ENCODE results near the gene ADISSP. TPM values are rescaled to one million over a fixed set of nuclear protein-coding genes. Genes with fewer than 3 reads are reported as not detected.

The ADISSP gene
- total RNA-seq, 4 donors from 2014 or later: 3.0 to 19.9 (median 16.3) TPM

- no peak overlapping the region for H3K4me3 ChIP-seq
- H3K27ac ChIP-seq: no peak overlapping the region
- peaks cover 4% of the 10 kb centered on the region for H3K27me3 ChIP-seq
- DNase-seq: no peak
- no peaks in the 10 kb centered on the region for H3K9me3 ChIP-seq
- intact Hi-C loops (cut with DNase I; ENCODE audit: low total_unique reads): no loop called here
- H3K36me3 ChIP-seq: no peaks in the 10 kb centered on the region
- 94% methylated on average over 5 of the region's 7 CpGs; no CpG with 5 or more reads in 1 of the 2 donors for WGBS, 2 donors (ENCODE audit: low coverage in 1 of 2)
- in situ Hi-C loops (cut with MboI; ENCODE audit: low pct_ligation_motif_present in 1 of 4, low pct_unique_long_range_greater_than_20kb in 1 of 4, low sequenced_read_pairs in 3 of 4): no loop called here
- peaks cover 0 to 12% (median 6%) of the 10 kb centered on the region in 4 donors for H3K4me1 ChIP-seq
- no peak for TF ChIP-seq POLR2A (IDR thresholded peaks at IDR 0.05)
Observed at GRCh38 chr20:3755269-3755668, 12.3 kb downstream of the ADISSP start.

DNA sequence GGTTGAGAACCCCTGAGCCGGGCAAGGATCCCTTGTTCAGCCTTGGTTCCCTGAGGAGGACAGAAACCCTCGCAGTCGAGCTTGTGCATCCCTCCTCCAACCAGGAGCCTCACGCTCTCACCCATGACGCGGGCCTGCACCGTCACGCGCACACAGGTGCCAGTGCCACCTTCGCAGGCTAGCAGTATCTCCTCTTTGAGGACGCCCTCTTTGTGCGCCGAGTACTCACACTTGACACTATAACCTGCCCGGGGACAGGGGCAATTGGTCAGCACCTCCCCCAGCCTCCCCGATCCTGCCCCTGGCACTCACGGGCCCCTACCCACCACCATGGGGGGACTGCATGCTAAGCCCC is 13.3 kb downstream of the ADISSP start:
- in situ Hi-C loops (cut with MboI; ENCODE audit: low pct_ligation_motif_present in 1 of 4, low pct_unique_long_range_greater_than_20kb in 1 of 4, low sequenced_read_pairs in 3 of 4): no loop called here
- H3K9me3 ChIP-seq: no peaks in the 10 kb centered on the region
- H3K27ac ChIP-seq: no peak overlapping the region
- DNase-seq: no peak
- WGBS, 2 donors (ENCODE audit: low coverage in 1 of 2): 85 to 91% methylated on average over 4 to 16 of the region's 16 CpGs
- peaks cover 2 to 20% (median 10%) of the 10 kb centered on the region in 4 donors for H3K4me1 ChIP-seq
- no peaks in the 10 kb centered on the region for H3K36me3 ChIP-seq
- intact Hi-C loops (cut with DNase I; ENCODE audit: low total_unique reads): no loop called here
- peaks cover 14% of the 10 kb centered on the region for H3K27me3 ChIP-seq
- H3K4me3 ChIP-seq: no peak overlapping the region
- no peak for TF ChIP-seq POLR2AphosphoS5 (IDR thresholded peaks at IDR 0.05)
- TF ChIP-seq, protein P1, sequence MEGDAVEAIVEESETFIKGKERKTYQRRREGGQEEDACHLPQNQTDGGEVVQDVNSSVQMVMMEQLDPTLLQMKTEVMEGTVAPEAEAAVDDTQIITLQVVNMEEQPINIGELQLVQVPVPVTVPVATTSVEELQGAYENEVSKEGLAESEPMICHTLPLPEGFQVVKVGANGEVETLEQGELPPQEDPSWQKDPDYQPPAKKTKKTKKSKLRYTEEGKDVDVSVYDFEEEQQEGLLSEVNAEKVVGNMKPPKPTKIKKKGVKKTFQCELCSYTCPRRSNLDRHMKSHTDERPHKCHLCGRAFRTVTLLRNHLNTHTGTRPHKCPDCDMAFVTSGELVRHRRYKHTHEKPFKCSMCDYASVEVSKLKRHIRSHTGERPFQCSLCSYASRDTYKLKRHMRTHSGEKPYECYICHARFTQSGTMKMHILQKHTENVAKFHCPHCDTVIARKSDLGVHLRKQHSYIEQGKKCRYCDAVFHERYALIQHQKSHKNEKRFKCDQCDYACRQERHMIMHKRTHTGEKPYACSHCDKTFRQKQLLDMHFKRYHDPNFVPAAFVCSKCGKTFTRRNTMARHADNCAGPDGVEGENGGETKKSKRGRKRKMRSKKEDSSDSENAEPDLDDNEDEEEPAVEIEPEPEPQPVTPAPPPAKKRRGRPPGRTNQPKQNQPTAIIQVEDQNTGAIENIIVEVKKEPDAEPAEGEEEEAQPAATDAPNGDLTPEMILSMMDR (IDR thresholded peaks at IDR 0.05): no peak
- TF ChIP-seq EP300 (IDR thresholded peaks at IDR 0.05; ENCODE audit: low read depth): no peak
- TF ChIP-seq POLR2A (IDR thresholded peaks at IDR 0.05): no peak

DNA sequence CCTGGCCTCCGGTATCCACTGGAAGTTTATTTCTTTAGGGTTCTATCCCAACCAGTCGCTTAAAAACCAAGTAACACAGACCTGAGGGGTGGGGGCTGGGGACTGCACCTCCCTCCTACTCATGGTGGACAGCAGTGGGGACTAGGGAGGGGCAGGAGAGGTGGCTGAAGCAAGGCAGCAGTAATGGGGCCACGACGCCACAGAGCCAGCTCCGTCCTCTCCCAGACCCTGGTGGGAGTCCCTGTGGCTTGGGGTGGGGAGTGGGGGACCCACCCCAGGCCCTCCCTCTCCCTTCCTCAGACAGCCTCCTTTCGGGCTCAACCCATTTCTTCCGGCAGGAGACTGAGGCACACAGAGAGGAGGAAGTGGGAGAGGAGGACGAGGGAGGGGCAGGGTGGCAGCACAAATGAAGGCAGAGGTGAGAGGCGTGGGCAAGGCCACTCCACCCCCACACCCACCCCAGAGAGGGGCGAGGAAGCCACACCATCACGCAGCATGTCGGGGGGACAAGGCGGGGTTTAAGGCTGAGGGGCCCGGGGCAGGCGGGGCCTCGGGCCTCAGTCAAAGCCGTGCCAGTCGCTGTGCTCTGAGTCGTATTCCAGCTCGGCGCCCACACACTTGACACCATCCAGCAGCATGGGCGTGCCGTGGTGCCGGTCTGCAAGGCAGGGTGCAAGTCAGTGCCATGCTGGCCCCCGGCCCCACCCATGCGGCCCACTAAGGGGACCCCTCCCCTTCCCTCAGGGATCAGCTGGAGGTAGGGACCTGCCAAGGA is 13.9 kb downstream of the ADISSP start:
- no peak overlapping the region for H3K4me3 ChIP-seq
- peaks cover 16% of the 10 kb centered on the region for H3K27me3 ChIP-seq
- in situ Hi-C loops (cut with MboI; ENCODE audit: low pct_ligation_motif_present in 1 of 4, low pct_unique_long_range_greater_than_20kb in 1 of 4, low sequenced_read_pairs in 3 of 4) (no loop called here), intact Hi-C loops (cut with DNase I; ENCODE audit: low total_unique reads) (no loop called here)
- H3K9me3 ChIP-seq: no peaks in the 10 kb centered on the region
- H3K4me1 ChIP-seq: peaks cover 2 to 20% (median 10%) of the 10 kb centered on the region in 4 donors
- 90% methylated on average over 20 of the region's 26 CpGs; no CpG with 5 or more reads in 1 of the 2 donors for WGBS, 2 donors (ENCODE audit: low coverage in 1 of 2)
- DNase-seq: no peak
- TF ChIP-seq POLR2A (IDR thresholded peaks at IDR 0.05) (no peak), POLR2AphosphoS5 (IDR thresholded peaks at IDR 0.05) (no peak), EP300 (IDR thresholded peaks at IDR 0.05; ENCODE audit: low read depth) (no peak)
- TF ChIP-seq, protein P1 (IDR thresholded peaks at IDR 0.05): no peak
- no peak overlapping the region for H3K27ac ChIP-seq
- H3K36me3 ChIP-seq: no peaks in the 10 kb centered on the region

DNA sequence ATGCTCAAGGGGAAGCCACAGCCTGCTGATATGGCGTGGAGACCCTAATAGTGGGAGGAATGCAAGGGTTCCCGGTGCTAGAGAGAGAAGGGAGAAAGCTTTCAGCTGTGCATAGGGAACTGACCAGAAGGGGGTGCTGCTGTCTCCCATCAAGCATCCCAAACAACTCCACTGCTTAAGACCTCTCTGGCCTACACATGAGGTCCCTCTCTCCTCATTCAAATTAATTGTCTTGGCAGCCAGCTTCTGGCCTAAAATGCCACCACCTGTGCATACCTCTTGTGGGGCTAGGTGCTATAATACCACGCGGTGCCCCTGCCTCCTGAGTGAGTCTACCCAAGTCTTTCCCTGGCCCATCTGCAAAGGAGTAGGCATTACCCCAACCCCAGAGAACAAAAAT is 14.5 kb downstream of the ADISSP start:
- H3K4me3 ChIP-seq: no peak overlapping the region
- no peak for TF ChIP-seq POLR2A (IDR thresholded peaks at IDR 0.05)
- TF ChIP-seq, protein P1 (IDR thresholded peaks at IDR 0.05): peak; percentile 67 to 78 (median 73)
- intact Hi-C loops (cut with DNase I; ENCODE audit: low total_unique reads): no loop called here
- no peaks in the 10 kb centered on the region for H3K9me3 ChIP-seq
- H3K27ac ChIP-seq: no peak overlapping the region
- H3K27me3 ChIP-seq: peaks cover 16% of the 10 kb centered on the region
- in situ Hi-C loops (cut with MboI; ENCODE audit: low pct_ligation_motif_present in 1 of 4, low pct_unique_long_range_greater_than_20kb in 1 of 4, low sequenced_read_pairs in 3 of 4): no loop called here
- H3K4me1 ChIP-seq: peaks cover 2 to 20% (median 10%) of the 10 kb centered on the region in 4 donors
- DNase-seq: peak; percentile 69
- no peaks in the 10 kb centered on the region for H3K36me3 ChIP-seq
- 34 to 48% methylated on average over 4 of the region's 4 CpGs for WGBS, 2 donors (ENCODE audit: low coverage in 1 of 2)
